Urothelium cell line (cell line): ENCODE data around the gene CDHR2.
"Not testable (repeated sequence)": the region's sequence is repeated elsewhere in the genome, so short reads cannot be mapped to it uniquely, and the experiment has no call there.

Experiments
- DNase-seq: peaks from one replicate; pipeline ENCODE4 v3.0.0; 2011; ENCODE audit warnings: low spot score, mixed read lengths
- FAIRE-seq: peaks from 2 replicates; lab custom pipeline; 2011; peaks lifted over from hg19 to GRCh38; lab: Jason Lieb, UNC

CDHR2 gene

GRCh38 chr5:176595386-176595943 lies 46.3 kb downstream of the CDHR2 start:
- no peak for DNase-seq
- no peak for FAIRE-seq

- no peak for DNase-seq
- no peak for FAIRE-seq
Observed at GRCh38 chr5:176596069-176596644, 47.0 kb downstream of the CDHR2 start.

- DNase-seq (no peak), FAIRE-seq (no peak)
Observed at GRCh38 chr5:176596689-176597416, 47.7 kb downstream of the CDHR2 start.

GRCh38 chr5:176597417-176598389 lies 48.6 kb downstream of the CDHR2 start:
- FAIRE-seq (no peak), DNase-seq (no peak)

- not testable (repeated sequence) for FAIRE-seq, DNase-seq
Observed at GRCh38 chr5:176599749-176600430, 50.7 kb downstream of the CDHR2 start.

- DNase-seq (no peak), FAIRE-seq (no peak)
Observed at GRCh38 chr5:176601901-176602482, 52.9 kb downstream of the CDHR2 start.

- DNase-seq, result no peak
- no peak for FAIRE-seq
Observed at GRCh38 chr5:176603091-176603490, 53.9 kb downstream of the CDHR2 start.

GRCh38 chr5:176606032-176606431 lies 56.9 kb downstream of the CDHR2 start:
- FAIRE-seq, result no peak
- no peak for DNase-seq

- DNase-seq (no peak), FAIRE-seq (no peak)
Observed at GRCh38 chr5:176606875-176607274, 57.7 kb downstream of the CDHR2 start.

- DNase-seq (no peak), FAIRE-seq (no peak)
Observed at GRCh38 chr5:176608142-176608705, 59.1 kb downstream of the CDHR2 start.

GRCh38 chr5:176608937-176609723 lies 60.0 kb downstream of the CDHR2 start:
- peak; percentile 56 for FAIRE-seq
- no peak for DNase-seq

- FAIRE-seq (peak; percentile 76), DNase-seq (peak; percentile 94)
Observed at GRCh38 chr5:176609724-176610434, 60.7 kb downstream of the CDHR2 start, which contains the start of gene GPRIN1. Gene GPRIN1, minus strand, starts transcription at chr5:176610156. Its CDS starts 10,322 bp downstream, at chr5:176599834.

- no peak for FAIRE-seq
- peak; percentile 57 for DNase-seq
Observed at GRCh38 chr5:176610435-176610773, 61.3 kb downstream of the CDHR2 start.

- FAIRE-seq (no peak), DNase-seq (peak; percentile 81)
Observed at GRCh38 chr5:176611435-176611834, 62.3 kb downstream of the CDHR2 start.

GRCh38 chr5:176612008-176612407 lies 62.9 kb downstream of the CDHR2 start:
- no peak for FAIRE-seq

GRCh38 chr5:176612855-176613254 lies 63.7 kb downstream of the CDHR2 start:
- DNase-seq, result no peak

More at GRCh38 chr5:176612008-176612407, 62.9 kb downstream of the CDHR2 start:
- no peak for DNase-seq

GRCh38 chr5:176614805-176615478 lies 65.8 kb downstream of the CDHR2 start:
- peak; percentile 87 for DNase-seq
- no peak for FAIRE-seq

More at GRCh38 chr5:176612855-176613254, 63.7 kb downstream of the CDHR2 start:
- FAIRE-seq, result no peak

- FAIRE-seq, result no peak
Observed at GRCh38 chr5:176616511-176616910, 67.4 kb downstream of the CDHR2 start.

More at GRCh38 chr5:176616511-176616910, 67.4 kb downstream of the CDHR2 start:
- DNase-seq, result no peak
